Cardiac fibroblast (primary cell): ENCODE data around the gene CCDC150.

Experiments
- DNase-seq, 2 donors: peaks; one replicate each; pipeline versions ENCODE4 v3.0.0 to v3.0.0-alpha.2; 2010; ENCODE audit warnings: low read depth in 2 of 2
- H3K4me3 ChIP-seq, 2 donors: replicated peaks in 1 of 2; 1 replicate in 1 of 2; 2 replicates in 1 of 2; pipeline ENCODE4 v1.5.1; 2011; ENCODE audit warnings: low read depth in 2 of 2, low read length in 2 of 2, mild to moderate bottlenecking in 2 of 2, moderate library complexity in 1 of 2
- CTCF ChIP-seq: IDR thresholded peaks from one replicate; pipeline ENCODE4 v1.5.1; 2011; ENCODE audit warnings: low read depth, mild to moderate bottlenecking, low read length, inconsistent platforms

CCDC150 gene

GRCh38 chr2:196617430-196617829 lies 22.1 kb upstream of the CCDC150 start:
- H3K4me3 ChIP-seq, result no peak overlapping the region
- TF ChIP-seq CTCF, result no peak
- no peak for DNase-seq

GRCh38 chr2:196618661-196619060 lies 20.9 kb upstream of the CCDC150 start:
- TF ChIP-seq CTCF, result no peak
- DNase-seq, result no peak
- H3K4me3 ChIP-seq, result no peak overlapping the region

GRCh38 chr2:196630531-196630930 lies 9.0 kb upstream of the CCDC150 start:
- no peak overlapping the region for H3K4me3 ChIP-seq
- DNase-seq, result no peak
- no peak for TF ChIP-seq CTCF

- TF ChIP-seq CTCF, result no peak
- no peak overlapping the region for H3K4me3 ChIP-seq
- peak; percentile 3 to 5 for DNase-seq
Measured at GRCh38 chr2:196635156-196635555, 4.4 kb upstream of the CCDC150 start.

- TF ChIP-seq CTCF, result no peak
- DNase-seq, result no peak
- peak overlapping the region in 1 of 2 donors; percentile 77 for H3K4me3 ChIP-seq
Measured at GRCh38 chr2:196638765-196639164, 750 bp upstream of the CCDC150 start.

- H3K4me3 ChIP-seq, result peak overlapping the region; percentile 71 to 77
- TF ChIP-seq CTCF, result no peak
- no peak for DNase-seq
Measured at GRCh38 chr2:196640031-196640548, 575 bp downstream of the CCDC150 start.

- no peak for TF ChIP-seq CTCF
- no peak overlapping the region for H3K4me3 ChIP-seq
- no peak for DNase-seq
Measured at GRCh38 chr2:196649202-196649601, 9.7 kb downstream of the CCDC150 start.
